RKO (cell line): ENCODE measurements around the gene FTSJ3.
A peak's percentile ranks its signal among the peaks of the same experiment; 100 is the strongest.
"Not testable (repeated sequence)": the region's sequence is repeated elsewhere in the genome, so short reads cannot be mapped to it uniquely, and the experiment has no call there.

Experiments used
- DNase-seq: peaks from one replicate; pipeline ENCODE4 v3.0.0-alpha.2; 2016; ENCODE audit warnings: low spot score

FTSJ3 gene

GRCh38 chr17:63827002-63827800 is at the start of gene FTSJ3, which contains the start of gene PSMC5:
TSS of gene FTSJ3 (minus strand) at chr17:63827663. CDS start at chr17:63826902, 761 bp downstream.
TSS of gene PSMC5 (plus strand) at chr17:63827431. CDS start at chr17:63827491, 60 bp downstream.
- DNase-seq, result peak; percentile 93

- not testable (repeated sequence) for DNase-seq
Observed at GRCh38 chr17:63874693-63875092, 47.2 kb upstream of the FTSJ3 start.

- not testable (repeated sequence) for DNase-seq
Observed at GRCh38 chr17:63874061-63874626, 46.7 kb upstream of the FTSJ3 start.

- not testable (repeated sequence) for DNase-seq
Observed at GRCh38 chr17:63873577-63873976, 46.1 kb upstream of the FTSJ3 start, which contains the start of gene CSH2. TSS of gene CSH2 (minus strand) at chr17:63873677. CDS start at chr17:63873614, 63 bp downstream.

GRCh38 chr17:63871646-63872365 is 44.3 kb upstream of the FTSJ3 start:
- DNase-seq, result not testable (repeated sequence)

GRCh38 chr17:63870292-63870665 is 42.8 kb upstream of the FTSJ3 start:
- not testable (repeated sequence) for DNase-seq

- DNase-seq, result not testable (repeated sequence)
Observed at GRCh38 chr17:63869491-63870291, 42.2 kb upstream of the FTSJ3 start.

- not testable (repeated sequence) for DNase-seq
Observed at GRCh38 chr17:63866625-63867024, 39.2 kb upstream of the FTSJ3 start.

GRCh38 chr17:63859257-63859656 is 31.8 kb upstream of the FTSJ3 start:
- DNase-seq, result no peak

- not testable (repeated sequence) for DNase-seq
Observed at GRCh38 chr17:63856425-63856824, 29.0 kb upstream of the FTSJ3 start.

GRCh38 chr17:63855185-63855584 is 27.7 kb upstream of the FTSJ3 start:
- no peak for DNase-seq

GRCh38 chr17:63854709-63855108 is 27.2 kb upstream of the FTSJ3 start:
- no peak for DNase-seq

- DNase-seq, result no peak
Observed at GRCh38 chr17:63853260-63853659, 25.8 kb upstream of the FTSJ3 start.

GRCh38 chr17:63850401-63850800 is 22.9 kb upstream of the FTSJ3 start:
- DNase-seq, result no peak

- DNase-seq, result no peak
Observed at GRCh38 chr17:63848834-63849689, 21.6 kb upstream of the FTSJ3 start.

GRCh38 chr17:63847525-63848249 is 20.2 kb upstream of the FTSJ3 start:
- no peak for DNase-seq

- no peak for DNase-seq
Observed at GRCh38 chr17:63845509-63845908, 18.0 kb upstream of the FTSJ3 start.

GRCh38 chr17:63843910-63844677 is 16.6 kb upstream of the FTSJ3 start:
- DNase-seq, result no peak

GRCh38 chr17:63843387-63843888 is 16.0 kb upstream of the FTSJ3 start:
- peak; percentile 70 for DNase-seq
